Esophagus squamous epithelium (tissue), 4 donors: Measurements from ENCODE around the gene LDB2.

ENCODE experiments used
- POLR2A ChIP-seq, 4 donors: fragments of 450-650 bp; IDR thresholded peaks; one replicate each; pipeline ENCODE4 v1.6.1; 2017; ENCODE audit warnings: antibody characterized with exemption in 4 of 4, mild to moderate bottlenecking in 4 of 4, moderate library complexity in 3 of 4
- TF ChIP-seq, protein P1 (sequence below), 6 experiments: fragments of 450-650 bp in 4 of 6; fragments of 200-600 bp in 2 of 6; sonication (generic) in 2 of 6; IDR thresholded peaks; one replicate each; pipeline ENCODE4 v1.5.1; 2016 to 2019; ENCODE audit warnings: antibody characterized with exemption in 6 of 6, mild to moderate bottlenecking in 4 of 6, moderate library complexity in 4 of 6

DNA sequence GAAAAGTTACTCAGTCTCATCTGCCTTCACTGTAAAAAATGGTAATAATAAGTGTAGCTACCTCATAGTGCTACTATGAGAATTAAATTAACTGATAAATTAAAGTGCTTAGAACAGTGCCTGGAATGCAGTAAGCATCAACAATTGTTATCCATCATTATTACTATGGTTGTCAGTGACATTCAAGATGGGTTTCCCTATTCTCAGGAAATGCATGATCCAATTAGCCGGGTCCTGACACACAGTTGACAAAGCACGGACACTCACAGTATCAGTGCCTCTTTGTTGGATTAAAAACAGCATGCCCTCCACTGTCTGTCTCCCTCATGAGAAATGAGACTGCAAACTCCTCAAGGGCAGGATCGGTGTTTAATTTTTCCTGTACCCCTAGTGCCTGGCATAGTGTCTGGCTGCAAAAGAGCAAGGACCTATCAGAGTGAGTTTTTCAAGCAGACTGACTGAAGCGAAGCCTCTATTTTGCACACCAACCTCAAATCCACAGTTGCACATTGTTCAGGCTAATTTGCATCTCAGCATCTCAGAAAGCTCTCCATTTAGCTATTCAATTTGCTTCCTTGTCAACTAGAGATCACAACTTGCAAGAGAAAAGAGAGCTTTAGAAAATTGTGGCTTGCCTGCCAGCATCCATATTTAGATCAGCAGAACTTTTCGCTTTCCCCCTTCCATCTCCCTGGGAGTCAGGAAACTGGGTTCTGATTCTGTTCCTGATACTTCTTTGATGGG lies 122.9 kb downstream of the LDB2 start:
- TF ChIP-seq, protein P1, sequence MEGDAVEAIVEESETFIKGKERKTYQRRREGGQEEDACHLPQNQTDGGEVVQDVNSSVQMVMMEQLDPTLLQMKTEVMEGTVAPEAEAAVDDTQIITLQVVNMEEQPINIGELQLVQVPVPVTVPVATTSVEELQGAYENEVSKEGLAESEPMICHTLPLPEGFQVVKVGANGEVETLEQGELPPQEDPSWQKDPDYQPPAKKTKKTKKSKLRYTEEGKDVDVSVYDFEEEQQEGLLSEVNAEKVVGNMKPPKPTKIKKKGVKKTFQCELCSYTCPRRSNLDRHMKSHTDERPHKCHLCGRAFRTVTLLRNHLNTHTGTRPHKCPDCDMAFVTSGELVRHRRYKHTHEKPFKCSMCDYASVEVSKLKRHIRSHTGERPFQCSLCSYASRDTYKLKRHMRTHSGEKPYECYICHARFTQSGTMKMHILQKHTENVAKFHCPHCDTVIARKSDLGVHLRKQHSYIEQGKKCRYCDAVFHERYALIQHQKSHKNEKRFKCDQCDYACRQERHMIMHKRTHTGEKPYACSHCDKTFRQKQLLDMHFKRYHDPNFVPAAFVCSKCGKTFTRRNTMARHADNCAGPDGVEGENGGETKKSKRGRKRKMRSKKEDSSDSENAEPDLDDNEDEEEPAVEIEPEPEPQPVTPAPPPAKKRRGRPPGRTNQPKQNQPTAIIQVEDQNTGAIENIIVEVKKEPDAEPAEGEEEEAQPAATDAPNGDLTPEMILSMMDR (IDR thresholded peaks at IDR 0.05) = no peak
- TF ChIP-seq POLR2A (IDR thresholded peaks at IDR 0.05) = no peak
